HG03108 (cell line): Measurements from ENCODE around the gene GGTA1.
"Not testable (repeated sequence)": the region's sequence is repeated elsewhere in the genome, so short reads cannot be mapped to it uniquely, and the experiment has no call there.

Experiments used
- ATAC-seq: cut with Tn5 transposase; IDR thresholded peaks from one replicate; pipeline ENCODE4 v1.9.1; 2021; ENCODE audit warnings: moderate library complexity; ENCODE audit not compliant: unreplicated experiment

GGTA1 gene

GRCh38 chr9:121463026-121463807 is 36.4 kb downstream of the GGTA1 start:
- ATAC-seq, result no peak

- no peak for ATAC-seq
Measured at GRCh38 chr9:121459513-121459912, 40.1 kb downstream of the GGTA1 start.

DNA sequence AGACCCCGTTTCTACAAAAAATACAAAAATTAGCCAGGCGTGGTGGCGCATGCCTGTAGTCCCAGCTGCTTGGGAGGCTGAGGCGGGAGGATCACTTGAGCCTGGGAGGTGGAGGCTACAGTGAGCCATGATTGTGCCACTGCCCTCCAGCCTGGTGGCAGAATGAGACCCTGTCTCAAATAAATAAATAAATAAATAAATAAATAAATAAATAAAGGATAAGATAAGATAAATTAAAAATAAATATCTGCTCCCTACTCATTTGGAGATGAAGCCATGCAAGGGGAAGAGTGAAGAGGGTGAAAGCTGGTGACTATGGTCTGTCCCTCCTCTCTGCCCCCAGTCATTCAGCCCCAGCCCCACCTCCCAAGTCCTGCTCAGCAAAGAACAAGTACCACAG is 41.2 kb downstream of the GGTA1 start:
- ATAC-seq, result not testable (repeated sequence)

DNA sequence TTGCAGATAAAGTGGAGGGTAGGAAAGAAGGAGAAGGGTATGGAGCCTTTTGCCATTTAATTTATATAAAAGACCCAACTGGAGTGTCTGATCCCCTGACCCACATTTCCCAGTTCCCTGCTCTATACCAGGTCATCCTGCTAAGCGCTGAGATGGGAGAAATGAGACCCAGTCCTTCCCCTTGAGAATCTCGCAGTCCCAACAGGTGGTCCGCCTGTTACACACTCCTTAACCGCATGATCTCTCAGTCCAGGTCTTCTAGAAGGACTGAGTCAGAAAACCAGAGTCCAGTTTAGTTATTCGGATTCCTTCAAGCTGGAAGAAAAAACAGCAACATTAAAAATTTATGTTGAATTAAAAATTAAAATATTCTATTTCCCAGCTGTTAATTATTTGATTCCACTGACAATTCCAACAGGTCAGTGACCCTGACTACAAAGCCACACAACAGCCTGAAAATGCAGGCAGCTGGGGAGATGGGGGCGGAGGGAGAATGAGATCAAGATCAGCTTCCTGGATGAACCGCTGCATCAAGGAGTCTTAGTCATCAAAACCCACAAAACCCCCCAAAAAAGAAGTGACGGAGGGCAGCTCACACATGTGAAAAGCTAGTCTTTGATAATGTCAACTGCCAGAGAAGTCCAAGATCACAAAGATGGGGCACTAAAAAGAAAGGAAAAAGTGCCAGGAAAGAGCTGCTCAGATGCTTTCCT is 44.0 kb downstream of the GGTA1 start:
- ATAC-seq, result no peak

GRCh38 chr9:121454972-121455371 is 44.7 kb downstream of the GGTA1 start:
- no peak for ATAC-seq

DNA sequence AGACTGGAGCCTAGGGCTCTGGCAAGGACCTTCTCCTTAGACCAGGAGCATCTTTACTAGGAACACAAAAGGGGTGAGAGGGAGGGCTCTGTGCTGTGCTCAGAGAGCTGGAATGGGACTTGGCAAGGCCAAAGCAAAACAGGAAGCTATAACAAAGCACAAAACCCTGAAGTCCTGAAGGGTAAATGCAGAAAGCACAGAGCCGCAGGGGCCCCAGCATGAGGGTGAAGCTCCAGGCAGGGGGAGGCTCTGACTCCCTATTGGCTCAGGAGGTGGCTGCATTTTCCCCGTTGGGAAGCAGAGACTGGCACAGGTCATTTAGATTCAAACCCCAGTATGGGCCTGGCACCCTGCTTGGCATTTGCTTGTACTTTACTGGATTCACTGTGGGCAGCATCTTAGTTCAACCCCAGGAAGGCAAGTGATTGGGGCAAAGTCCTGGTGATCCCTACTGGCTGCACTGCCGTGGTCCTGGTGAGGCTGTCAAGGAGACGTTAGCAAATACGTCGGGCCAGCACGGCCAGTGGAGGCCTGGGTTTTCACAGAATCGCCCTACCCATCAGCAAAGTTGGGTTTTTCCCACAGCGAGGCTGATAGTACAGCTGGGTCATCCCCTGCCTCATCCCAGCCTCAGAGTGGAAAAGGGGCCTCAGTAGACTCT is 46.3 kb downstream of the GGTA1 start:
- no peak for ATAC-seq

GRCh38 chr9:121452085-121452484 is 47.6 kb downstream of the GGTA1 start:
- ATAC-seq, result no peak

GRCh38 chr9:121451586-121451985 is 48.1 kb downstream of the GGTA1 start:
- ATAC-seq, result no peak

DNA sequence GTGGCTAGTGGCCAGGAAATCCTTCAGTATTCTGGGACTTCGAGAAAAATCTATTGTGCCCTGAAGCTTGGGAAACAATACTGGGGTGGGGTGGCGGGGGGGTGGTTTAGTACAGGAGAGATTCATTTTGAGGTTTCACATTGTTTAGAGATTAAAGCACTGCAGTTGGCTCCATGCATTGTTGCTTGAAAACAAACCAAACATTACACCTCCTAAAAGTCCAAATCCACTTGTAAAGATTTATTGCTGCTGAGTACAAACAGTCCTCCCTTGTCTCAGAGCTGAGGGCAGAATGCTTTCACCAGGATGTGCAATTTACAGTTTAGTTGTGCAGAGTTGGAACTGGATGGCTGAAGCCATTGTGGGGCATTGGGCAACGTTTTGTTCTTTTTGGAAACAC is 49.4 kb downstream of the GGTA1 start:
- no peak for ATAC-seq

DNA sequence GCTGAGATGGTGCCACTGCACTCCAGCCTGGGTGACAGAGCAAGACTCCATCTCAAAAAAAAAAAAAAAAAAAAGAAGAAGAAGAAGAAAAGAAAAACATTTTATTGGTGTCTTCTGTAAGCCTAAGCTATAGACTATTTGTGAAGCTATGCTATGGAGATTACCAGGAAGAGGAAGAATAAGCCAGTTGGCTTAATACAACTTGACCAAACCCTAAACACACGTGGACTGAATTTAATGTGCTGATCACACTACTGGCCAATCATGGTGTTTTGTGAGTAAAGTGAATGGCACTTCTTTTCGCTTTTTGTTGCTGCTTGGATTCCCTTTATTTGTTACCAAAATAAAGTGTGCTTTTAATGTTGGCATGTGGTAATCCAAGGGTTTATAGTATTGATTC is 49.9 kb downstream of the GGTA1 start:
- no peak for ATAC-seq

GRCh38 chr9:121447321-121447834 is 52.3 kb downstream of the GGTA1 start:
- ATAC-seq, result no peak

GRCh38 chr9:121445986-121446385 is 53.7 kb downstream of the GGTA1 start:
- no peak for ATAC-seq

DNA sequence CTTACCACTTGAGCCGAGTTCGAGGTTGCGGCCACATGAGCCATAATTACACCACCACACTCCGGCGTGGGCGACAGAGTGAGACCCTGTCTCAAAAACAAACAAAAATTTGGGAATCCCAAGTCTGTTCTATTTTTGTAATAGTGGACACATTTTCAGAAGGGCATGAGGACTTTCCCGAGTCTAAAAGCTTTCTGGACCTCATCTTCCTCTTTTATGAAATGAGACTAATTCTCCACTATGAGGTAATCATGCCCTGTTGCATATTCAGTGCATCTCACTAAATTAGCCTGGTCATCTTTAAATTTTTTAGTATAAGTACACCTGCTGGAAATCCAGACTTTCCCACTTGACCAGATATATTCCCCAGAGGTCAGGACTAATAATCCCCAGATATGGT is 55.7 kb downstream of the GGTA1 start:
- no peak for ATAC-seq

DNA sequence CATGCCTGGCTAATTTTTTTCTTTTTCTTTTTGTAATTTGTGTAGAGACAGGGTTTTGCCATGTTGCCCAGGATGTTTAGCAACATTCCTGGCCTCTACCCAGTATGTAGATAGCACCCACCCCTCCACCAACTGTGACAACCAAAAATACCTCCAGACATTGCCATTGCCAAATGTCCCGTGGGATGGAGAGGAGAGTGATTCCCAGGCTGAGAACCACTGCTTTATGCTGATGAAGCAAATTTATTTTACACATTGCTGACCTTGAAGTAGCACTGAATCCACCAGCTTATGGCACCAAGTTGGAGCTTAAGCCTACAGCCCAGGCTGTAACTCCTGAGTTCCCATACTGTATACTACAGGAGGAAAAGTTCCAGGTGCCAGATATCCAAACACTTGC is 58.5 kb downstream of the GGTA1 start:
- no peak for ATAC-seq

DNA sequence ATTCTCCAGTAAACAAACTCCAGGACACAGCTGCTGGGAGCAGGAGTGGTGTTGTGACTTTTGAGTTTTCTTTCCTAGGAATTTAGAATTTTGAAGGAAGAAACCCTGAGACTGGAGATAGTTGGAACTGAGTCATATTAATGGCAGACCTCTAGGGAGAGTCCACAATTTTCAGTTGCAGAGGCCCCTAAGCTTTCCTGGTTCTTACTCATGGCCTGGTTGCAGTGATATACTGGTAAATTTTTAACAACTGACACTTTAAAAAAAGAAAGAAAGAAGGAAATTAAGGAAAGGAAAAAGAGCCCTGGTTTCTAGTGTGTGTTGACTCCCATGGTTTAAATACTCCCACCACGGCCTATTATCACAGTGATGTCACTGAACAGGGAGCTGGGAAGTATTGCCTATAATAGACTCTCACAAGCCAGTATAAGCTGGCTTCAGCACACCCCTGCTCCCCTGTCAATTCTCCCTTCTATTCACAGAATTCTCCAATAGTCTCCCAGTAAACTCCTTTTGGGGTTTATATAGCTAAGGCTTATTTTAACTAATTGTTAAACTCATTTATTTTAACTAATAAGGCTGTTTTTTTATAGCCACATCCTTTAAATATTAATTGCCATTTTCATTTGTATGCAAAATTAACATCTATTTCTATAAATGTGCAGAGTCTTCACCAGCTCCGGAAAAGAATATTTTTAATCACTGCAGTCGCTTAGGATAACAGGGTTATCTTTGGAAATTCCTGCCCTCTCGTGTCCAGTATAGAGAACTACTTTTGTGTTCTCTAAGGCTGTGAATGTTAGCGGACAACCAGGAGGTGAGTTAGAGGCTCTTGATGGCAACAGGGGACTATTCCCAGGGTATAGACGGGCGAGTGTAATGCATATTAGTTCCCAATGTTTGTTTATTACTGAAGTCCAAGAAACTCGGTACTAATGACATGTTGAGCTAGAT is 59.7 kb downstream of the GGTA1 start:
- ATAC-seq, result no peak

GRCh38 chr9:121439016-121439415 is 60.6 kb downstream of the GGTA1 start:
- ATAC-seq, result no peak

DNA sequence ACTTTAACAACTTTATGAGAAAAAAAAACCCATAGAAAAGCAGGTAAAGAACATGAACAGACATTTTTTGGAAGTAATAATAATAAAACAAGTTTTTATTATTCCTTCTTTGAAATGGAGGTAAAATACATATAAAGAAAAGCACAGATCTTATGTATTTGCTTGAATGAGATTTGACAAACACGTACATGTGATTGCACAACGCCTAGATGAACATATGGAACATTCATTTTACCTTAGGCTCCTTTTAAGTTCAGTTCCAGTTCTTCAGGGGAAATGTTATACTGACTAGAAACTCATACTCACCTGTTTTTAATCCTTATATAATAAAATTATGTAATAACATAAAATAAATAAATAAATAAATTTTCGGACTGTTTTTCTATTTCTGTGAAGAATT is 61.8 kb downstream of the GGTA1 start:
- no peak for ATAC-seq

DNA sequence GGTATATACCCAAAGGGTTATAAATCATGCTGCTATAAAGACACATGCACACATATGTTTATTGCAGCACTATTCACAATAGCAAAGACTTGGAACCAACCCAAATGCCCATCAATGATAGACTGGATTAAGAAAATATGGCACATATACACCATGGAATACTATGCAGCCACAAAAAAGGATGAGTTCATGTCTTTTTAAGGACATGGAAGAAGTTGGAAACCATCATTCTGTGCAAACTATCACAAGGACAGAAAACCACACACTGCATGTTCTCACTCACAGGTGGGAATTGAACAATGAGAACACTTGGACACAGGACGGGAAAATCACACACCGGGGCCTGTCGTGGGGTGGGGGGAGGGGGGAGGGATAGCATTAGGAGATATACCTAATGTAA is 62.6 kb downstream of the GGTA1 start:
- ATAC-seq, result not testable (repeated sequence)

DNA sequence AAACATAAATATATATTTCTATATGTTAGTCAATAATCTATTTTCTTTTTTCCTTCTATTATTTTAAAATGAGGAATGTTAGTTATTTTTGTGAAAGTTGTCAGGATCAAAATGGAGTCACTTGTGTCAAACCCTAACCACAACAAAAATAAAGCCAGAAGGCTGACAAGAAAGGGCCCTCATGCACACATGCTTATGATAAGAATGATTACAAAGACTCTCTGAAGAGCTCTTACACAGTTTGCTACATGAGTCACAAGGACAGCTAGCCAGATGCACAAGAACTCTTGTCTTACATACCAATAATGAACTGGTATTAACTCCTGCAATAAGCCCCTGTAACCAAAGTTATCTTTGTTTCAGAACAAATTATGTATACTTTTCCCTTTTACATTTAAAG is 64.7 kb downstream of the GGTA1 start:
- no peak for ATAC-seq

- no peak for ATAC-seq
Measured at GRCh38 chr9:121427899-121428298, 71.7 kb downstream of the GGTA1 start.

DNA sequence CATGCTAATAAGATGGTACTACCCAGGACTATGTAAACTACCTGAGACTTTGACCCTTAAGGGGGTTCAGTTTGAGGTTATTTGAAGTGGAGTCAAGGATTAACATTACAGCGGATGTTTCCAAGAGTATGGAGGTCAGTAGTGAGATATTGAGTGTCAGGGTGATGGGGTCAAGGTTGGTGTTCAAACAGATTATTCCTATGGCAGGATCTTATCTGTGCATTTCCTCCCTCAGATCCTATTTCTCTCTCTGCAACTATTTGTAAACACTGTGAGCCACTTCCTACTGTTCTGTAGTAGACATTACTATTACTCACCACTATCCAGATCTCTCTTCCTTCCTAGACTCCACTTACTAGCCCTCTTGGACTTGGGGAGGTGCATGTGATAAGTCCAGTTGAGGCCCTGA is 75.6 kb downstream of the GGTA1 start:
- ATAC-seq, result no peak
